Activated T-cell treated with anti-CD3 and anti-CD28 coated beads, Interleukin-2, amount 50 U/mL, for 24 hours (primary cell): ENCODE measurements around the gene SETD3.

Experiments used
- DNase-seq: peaks from one replicate; pipeline ENCODE4 v3.0.0-alpha.2; 2020
- H3K27ac Mint-ChIP-seq: 2 replicates; pipeline ENCODE4 v1.8.0; 2020; ENCODE audit warnings: mild to moderate bottlenecking, mixed read lengths
- H3K27me3 Mint-ChIP-seq: 2 replicates; pipeline ENCODE4 v1.8.0; 2020; ENCODE audit warnings: mixed read lengths
- H3K36me3 Mint-ChIP-seq: 2 replicates; pipeline ENCODE4 v1.8.0; 2020; ENCODE audit warnings: low read depth, mixed read lengths
- H3K4me1 Mint-ChIP-seq: 2 replicates; pipeline ENCODE4 v1.8.0; 2020; ENCODE audit warnings: low read depth, mixed read lengths
- H3K4me3 Mint-ChIP-seq: 2 replicates; pipeline ENCODE4 v1.8.0; 2020; ENCODE audit warnings: mild to moderate bottlenecking, moderate library complexity, mixed read lengths
- H3K9me3 Mint-ChIP-seq: 2 replicates; pipeline ENCODE4 v1.8.0; 2020; ENCODE audit warnings: mixed read lengths

Gene SETD3

DNA sequence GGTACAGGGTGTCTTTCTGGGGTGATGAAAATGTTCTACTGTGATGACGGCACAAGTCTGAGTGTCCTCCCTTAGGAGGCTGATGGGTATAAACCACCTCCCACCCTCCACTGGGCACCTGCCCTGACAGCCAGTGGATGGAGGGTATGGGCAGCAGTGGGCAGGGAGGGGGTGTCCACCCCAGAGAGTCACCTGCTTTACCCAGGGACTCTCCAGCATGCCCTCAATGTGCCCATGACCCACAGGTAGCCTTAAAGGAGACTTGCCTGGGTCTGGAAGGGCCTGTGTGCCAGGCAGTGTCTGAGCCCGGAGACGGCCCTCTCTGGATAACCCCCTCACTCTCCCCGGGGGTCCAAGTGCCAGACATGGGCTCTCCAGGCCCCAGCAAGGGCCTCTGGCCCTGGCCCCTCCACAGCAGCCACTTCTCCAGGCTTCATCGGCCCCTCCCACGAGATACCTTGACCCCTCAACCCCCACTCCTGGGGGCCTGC lies 39.3 kb upstream of the SETD3 start:
- no peak for DNase-seq
- H3K27ac Mint-ChIP-seq: no peak overlapping the region

DNA sequence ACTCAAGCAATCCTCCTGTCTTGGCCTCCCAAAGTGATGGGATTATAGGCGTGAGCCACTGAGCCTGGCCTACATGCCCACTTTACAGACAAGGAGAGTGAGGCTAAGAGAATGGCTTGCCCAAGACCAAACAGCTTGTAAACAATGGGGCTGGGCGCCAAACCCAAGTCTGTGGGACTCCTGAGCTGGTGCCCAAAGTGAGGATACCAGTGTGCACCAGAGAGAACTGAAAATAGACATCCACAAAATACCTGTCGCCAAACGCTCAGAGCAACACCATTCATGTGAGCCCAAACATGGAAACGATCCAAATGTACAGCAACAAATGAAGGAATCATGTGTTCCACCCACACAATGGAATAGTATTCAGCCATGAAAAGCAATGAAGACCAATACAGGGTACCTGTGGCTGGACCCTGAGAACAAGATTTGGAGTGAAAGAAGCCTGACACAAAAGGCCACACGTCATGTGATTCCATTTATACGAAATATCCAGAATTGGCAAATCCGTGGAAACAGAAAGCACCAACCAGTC lies 38.8 kb upstream of the SETD3 start:
- H3K4me1 Mint-ChIP-seq: no peaks in the 10 kb centered on the region
- H3K4me3 Mint-ChIP-seq: no peak overlapping the region
- H3K9me3 Mint-ChIP-seq: no peaks in the 10 kb centered on the region
- H3K36me3 Mint-ChIP-seq: no peaks in the 10 kb centered on the region
- no peaks in the 10 kb centered on the region for H3K27me3 Mint-ChIP-seq
- no peak for DNase-seq
- H3K27ac Mint-ChIP-seq: no peak overlapping the region

More for the DNA sequence above, 39.3 kb upstream of the SETD3 start:
- H3K36me3 Mint-ChIP-seq: no peaks in the 10 kb centered on the region
- H3K4me1 Mint-ChIP-seq: peaks cover 3% of the 10 kb centered on the region
- H3K27me3 Mint-ChIP-seq: no peaks in the 10 kb centered on the region
- H3K4me3 Mint-ChIP-seq: no peak overlapping the region
- no peaks in the 10 kb centered on the region for H3K9me3 Mint-ChIP-seq

GRCh38 chr14:99518441-99519346 lies 38.0 kb upstream of the SETD3 start:
- no peak overlapping the region for H3K27ac Mint-ChIP-seq

GRCh38 chr14:99517643-99518381 lies 37.2 kb upstream of the SETD3 start:
- Mint-ChIP-seq H3K27ac (no peak overlapping the region), H3K9me3 (no peaks in the 10 kb centered on the region), H3K36me3 (peaks cover 10% of the 10 kb centered on the region), H3K4me3 (no peak overlapping the region), H3K4me1 (no peaks in the 10 kb centered on the region), H3K27me3 (no peaks in the 10 kb centered on the region)
- DNase-seq: no peak

More at GRCh38 chr14:99518441-99519346, 38.0 kb upstream of the SETD3 start:
- Mint-ChIP-seq H3K27me3 (no peaks in the 10 kb centered on the region), H3K4me1 (no peaks in the 10 kb centered on the region), H3K9me3 (no peaks in the 10 kb centered on the region), H3K36me3 (peaks cover 5% of the 10 kb centered on the region), H3K4me3 (no peak overlapping the region)
- peak; percentile 93 for DNase-seq

- no peak overlapping the region for H3K4me3 Mint-ChIP-seq
These were observed 36.4 kb upstream of the SETD3 start for GRCh38 chr14:99516871-99517642.

GRCh38 chr14:99516156-99516870 lies 35.7 kb upstream of the SETD3 start:
- no peak overlapping the region for H3K27ac Mint-ChIP-seq

More at GRCh38 chr14:99516871-99517642, 36.4 kb upstream of the SETD3 start:
- no peak overlapping the region for H3K27ac Mint-ChIP-seq
- H3K4me1 Mint-ChIP-seq: no peaks in the 10 kb centered on the region
- no peaks in the 10 kb centered on the region for H3K27me3 Mint-ChIP-seq
- DNase-seq: no peak
- no peaks in the 10 kb centered on the region for H3K9me3 Mint-ChIP-seq
- peaks cover 16% of the 10 kb centered on the region for H3K36me3 Mint-ChIP-seq

DNA sequence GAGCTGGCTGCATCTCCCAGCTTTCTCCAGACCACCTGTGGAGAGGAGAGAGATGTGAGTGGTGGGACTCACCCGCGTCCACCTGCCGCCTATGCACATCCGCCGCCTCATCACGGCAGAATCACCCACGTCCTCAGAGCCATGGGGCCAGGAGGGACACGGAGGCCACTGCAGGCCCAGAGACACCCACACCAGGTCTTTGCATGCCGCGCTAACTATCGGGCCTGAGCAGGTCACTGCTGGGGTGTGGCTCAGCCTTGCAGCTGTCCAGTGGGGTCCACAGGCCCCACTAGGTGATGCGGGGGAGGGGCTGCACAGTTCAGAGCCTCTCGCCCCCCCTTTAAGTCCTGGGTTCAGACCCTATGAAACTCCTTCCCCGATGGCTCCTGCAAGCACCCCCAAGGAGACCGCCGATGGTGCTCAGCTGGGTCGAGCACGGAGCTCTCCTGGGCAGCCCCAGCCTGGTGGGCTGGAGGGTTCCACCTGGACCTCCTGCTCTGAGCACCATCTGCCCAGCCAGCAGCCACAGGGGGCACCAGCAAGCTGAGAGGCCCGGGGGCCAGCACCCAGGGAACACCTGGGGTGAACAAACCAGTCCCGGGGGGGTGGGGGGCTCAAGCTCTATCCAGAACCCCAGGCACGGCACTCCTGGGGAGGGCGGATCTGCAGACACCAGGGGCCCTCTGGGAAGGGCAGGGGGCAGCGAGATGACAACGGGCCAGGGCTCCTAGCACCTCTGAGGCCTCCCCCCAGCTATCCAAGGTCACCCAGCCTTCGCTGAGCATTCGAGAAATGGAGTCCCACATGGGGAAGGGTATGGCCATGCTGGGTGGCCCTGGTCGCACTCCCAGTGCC lies 34.9 kb upstream of the SETD3 start:
- H3K36me3 Mint-ChIP-seq: peaks cover 31% of the 10 kb centered on the region
- no peaks in the 10 kb centered on the region for H3K4me1 Mint-ChIP-seq
- peak; percentile 27 for DNase-seq
- H3K4me3 Mint-ChIP-seq: no peak overlapping the region
- no peak overlapping the region for H3K27ac Mint-ChIP-seq
- no peaks in the 10 kb centered on the region for H3K27me3 Mint-ChIP-seq
- H3K9me3 Mint-ChIP-seq: no peaks in the 10 kb centered on the region

More at GRCh38 chr14:99516156-99516870, 35.7 kb upstream of the SETD3 start:
- peaks cover 23% of the 10 kb centered on the region for H3K36me3 Mint-ChIP-seq
- no peaks in the 10 kb centered on the region for H3K4me1 Mint-ChIP-seq
- H3K4me3 Mint-ChIP-seq: no peak overlapping the region
- H3K9me3 Mint-ChIP-seq: no peaks in the 10 kb centered on the region
- H3K27me3 Mint-ChIP-seq: no peaks in the 10 kb centered on the region
- peak; percentile 28 for DNase-seq

DNA sequence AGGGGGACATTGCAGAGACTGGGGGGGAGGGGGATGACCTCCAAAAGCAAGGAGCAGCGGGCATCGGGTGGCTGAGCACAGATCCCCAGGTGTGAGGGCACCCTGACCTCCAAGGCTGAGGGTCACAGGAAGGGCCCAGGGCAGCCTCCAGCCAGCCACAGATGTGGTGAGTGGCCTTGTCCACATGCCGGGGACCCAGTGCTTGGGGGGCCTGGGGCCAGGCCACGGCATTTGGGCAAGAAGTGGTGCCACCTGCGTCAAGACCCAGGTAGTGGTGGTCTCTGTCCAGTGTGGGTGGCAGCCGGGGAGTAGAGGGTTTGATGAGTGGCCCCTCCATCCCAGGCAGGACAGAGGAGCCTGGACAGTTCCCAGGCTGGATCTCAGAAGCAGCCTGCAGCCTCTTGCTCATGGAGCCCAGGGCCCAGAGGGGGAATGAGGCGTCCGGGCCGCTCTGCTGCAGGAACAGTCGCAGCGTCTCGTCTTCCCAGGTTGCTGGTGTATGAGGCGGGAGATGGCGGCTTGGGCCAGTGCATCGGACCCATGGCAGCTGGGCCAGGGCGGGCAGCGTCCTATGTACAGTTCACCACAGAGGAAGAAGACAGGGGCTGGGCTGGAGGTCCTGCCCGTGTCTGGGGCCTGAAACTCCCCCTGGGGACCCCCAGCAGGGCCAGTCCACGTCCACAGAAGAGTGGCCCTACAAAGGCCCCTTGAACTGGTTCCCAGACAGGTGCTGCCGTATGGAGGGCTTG lies 34.1 kb upstream of the SETD3 start:
- Mint-ChIP-seq H3K27ac (no peak overlapping the region), H3K9me3 (no peaks in the 10 kb centered on the region), H3K4me3 (no peak overlapping the region), H3K4me1 (no peaks in the 10 kb centered on the region), H3K27me3 (no peaks in the 10 kb centered on the region), H3K36me3 (peaks cover 32% of the 10 kb centered on the region)
- DNase-seq: peak; percentile 29

- DNase-seq: peak; percentile 30
- H3K4me3 Mint-ChIP-seq: no peak overlapping the region
- no peaks in the 10 kb centered on the region for H3K9me3 Mint-ChIP-seq
- H3K27ac Mint-ChIP-seq: peak overlapping the region; percentile 26
- H3K27me3 Mint-ChIP-seq: no peaks in the 10 kb centered on the region
- no peaks in the 10 kb centered on the region for H3K4me1 Mint-ChIP-seq
- peaks cover 39% of the 10 kb centered on the region for H3K36me3 Mint-ChIP-seq
These were observed 33.4 kb upstream of the SETD3 start for GRCh38 chr14:99513946-99514551.

DNA sequence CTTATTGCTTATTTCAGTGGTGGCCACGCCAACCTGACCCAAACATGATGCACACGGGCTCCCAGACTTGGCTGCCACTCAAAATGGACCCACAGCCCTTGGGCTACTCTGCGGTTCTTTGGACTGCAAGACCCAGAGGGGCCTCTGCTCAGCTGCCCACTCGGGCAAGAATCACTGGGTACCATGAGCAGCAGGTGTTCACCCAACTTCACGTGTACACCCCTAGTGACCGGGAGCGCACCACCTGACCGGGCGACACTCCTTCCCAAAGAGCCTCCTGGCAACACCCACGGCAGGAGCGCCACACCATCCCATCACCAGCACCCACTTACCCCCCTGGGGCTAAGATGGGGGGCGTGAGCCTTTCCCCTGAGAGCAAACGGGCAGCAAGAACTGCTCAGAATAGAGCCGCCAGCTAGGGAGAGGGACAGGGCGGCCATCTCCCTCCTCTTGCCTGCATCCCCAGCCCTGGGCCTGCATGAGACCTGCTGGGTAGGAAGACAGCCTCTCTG lies 32.6 kb upstream of the SETD3 start:
- Mint-ChIP-seq H3K9me3 (no peaks in the 10 kb centered on the region), H3K27ac (no peak overlapping the region), H3K4me3 (no peak overlapping the region), H3K4me1 (no peaks in the 10 kb centered on the region), H3K36me3 (peaks cover 47% of the 10 kb centered on the region), H3K27me3 (no peaks in the 10 kb centered on the region)
- DNase-seq: peak; percentile 28

GRCh38 chr14:99512571-99513182 lies 32.0 kb upstream of the SETD3 start:
- Mint-ChIP-seq H3K27me3 (no peaks in the 10 kb centered on the region), H3K4me1 (no peaks in the 10 kb centered on the region), H3K27ac (no peak overlapping the region), H3K36me3 (peaks cover 52% of the 10 kb centered on the region), H3K9me3 (no peaks in the 10 kb centered on the region), H3K4me3 (no peak overlapping the region)
- DNase-seq: peak; percentile 21

- H3K4me3 Mint-ChIP-seq: no peak overlapping the region
- no peak overlapping the region for H3K27ac Mint-ChIP-seq
- no peaks in the 10 kb centered on the region for H3K27me3 Mint-ChIP-seq
- DNase-seq: no peak
- no peaks in the 10 kb centered on the region for H3K9me3 Mint-ChIP-seq
- H3K4me1 Mint-ChIP-seq: no peaks in the 10 kb centered on the region
- H3K36me3 Mint-ChIP-seq: peaks cover 58% of the 10 kb centered on the region
These were observed 31.4 kb upstream of the SETD3 start for GRCh38 chr14:99512110-99512449.
